Measurements from ENCODE around the gene LDB2.

The LDB2 gene

GRCh38 chr4:16685536-16685935 is 212.9 kb downstream of the LDB2 start:
- DNase-seq (ENCODE audit: low spot score): no peak

- no peak for DNase-seq (ENCODE audit: low spot score)
Measured at GRCh38 chr4:16684935-16685334, 213.5 kb downstream of the LDB2 start.

GRCh38 chr4:16684097-16684496 is 214.3 kb downstream of the LDB2 start:
- no peak for DNase-seq (ENCODE audit: low spot score)

GRCh38 chr4:16682975-16683374 is 215.5 kb downstream of the LDB2 start:
- no peak for DNase-seq (ENCODE audit: low spot score)

GRCh38 chr4:16677001-16677944 is 221.2 kb downstream of the LDB2 start:
- no peak for DNase-seq (ENCODE audit: low spot score)

- DNase-seq (ENCODE audit: low spot score): no peak
Measured at GRCh38 chr4:16676230-16676770, 222.1 kb downstream of the LDB2 start.

GRCh38 chr4:16674082-16674481 is 224.4 kb downstream of the LDB2 start:
- DNase-seq (ENCODE audit: low spot score): no peak

GRCh38 chr4:16672421-16672820 is 226.0 kb downstream of the LDB2 start:
- no peak for DNase-seq (ENCODE audit: low spot score)

GRCh38 chr4:16671741-16672140 is 226.7 kb downstream of the LDB2 start:
- no peak for DNase-seq (ENCODE audit: low spot score)

- no peak for DNase-seq (ENCODE audit: low spot score)
Measured at GRCh38 chr4:16670727-16671126, 227.7 kb downstream of the LDB2 start.

- DNase-seq (ENCODE audit: low spot score): no peak
Measured at GRCh38 chr4:16669036-16669435, 229.4 kb downstream of the LDB2 start.

GRCh38 chr4:16668488-16668887 is 230.0 kb downstream of the LDB2 start:
- no peak for DNase-seq (ENCODE audit: low spot score)

- DNase-seq (ENCODE audit: low spot score): no peak
Measured at GRCh38 chr4:16667464-16667863, 231.0 kb downstream of the LDB2 start.

- no peak for DNase-seq (ENCODE audit: low spot score)
Measured at GRCh38 chr4:16665942-16666551, 232.4 kb downstream of the LDB2 start.

- no peak for DNase-seq (ENCODE audit: low spot score)
Measured at GRCh38 chr4:16663732-16664131, 234.7 kb downstream of the LDB2 start.

GRCh38 chr4:16663307-16663706 is 235.1 kb downstream of the LDB2 start:
- DNase-seq (ENCODE audit: low spot score): no peak

GRCh38 chr4:16661813-16662212 is 236.6 kb downstream of the LDB2 start:
- DNase-seq (ENCODE audit: low spot score): no peak

GRCh38 chr4:16660656-16661055 is 237.8 kb downstream of the LDB2 start:
- no peak for DNase-seq (ENCODE audit: low spot score)

GRCh38 chr4:16659694-16660093 is 238.8 kb downstream of the LDB2 start:
- no peak for DNase-seq (ENCODE audit: low spot score)

- DNase-seq (ENCODE audit: low spot score): no peak
Measured at GRCh38 chr4:16659079-16659478, 239.4 kb downstream of the LDB2 start.

- DNase-seq (ENCODE audit: low spot score): no peak
Measured at GRCh38 chr4:16658183-16658582, 240.3 kb downstream of the LDB2 start.

- no peak for DNase-seq (ENCODE audit: low spot score)
Measured at GRCh38 chr4:16655111-16655510, 243.3 kb downstream of the LDB2 start.

- no peak for DNase-seq (ENCODE audit: low spot score)
Measured at GRCh38 chr4:16652732-16653305, 245.6 kb downstream of the LDB2 start.

Data from SW480 (cell line).